ENCODE measurements around the gene TTLL9. TPM values are rescaled to one million over a fixed set of nuclear protein-coding genes. Genes with fewer than 3 reads are reported as not detected.

Gene TTLL9
- total and polyA plus RNA-seq, 2 of the 13 experiments (the other 11 are each of a cell fraction or from before 2014, with no cell fraction given) = not detected

DNA sequence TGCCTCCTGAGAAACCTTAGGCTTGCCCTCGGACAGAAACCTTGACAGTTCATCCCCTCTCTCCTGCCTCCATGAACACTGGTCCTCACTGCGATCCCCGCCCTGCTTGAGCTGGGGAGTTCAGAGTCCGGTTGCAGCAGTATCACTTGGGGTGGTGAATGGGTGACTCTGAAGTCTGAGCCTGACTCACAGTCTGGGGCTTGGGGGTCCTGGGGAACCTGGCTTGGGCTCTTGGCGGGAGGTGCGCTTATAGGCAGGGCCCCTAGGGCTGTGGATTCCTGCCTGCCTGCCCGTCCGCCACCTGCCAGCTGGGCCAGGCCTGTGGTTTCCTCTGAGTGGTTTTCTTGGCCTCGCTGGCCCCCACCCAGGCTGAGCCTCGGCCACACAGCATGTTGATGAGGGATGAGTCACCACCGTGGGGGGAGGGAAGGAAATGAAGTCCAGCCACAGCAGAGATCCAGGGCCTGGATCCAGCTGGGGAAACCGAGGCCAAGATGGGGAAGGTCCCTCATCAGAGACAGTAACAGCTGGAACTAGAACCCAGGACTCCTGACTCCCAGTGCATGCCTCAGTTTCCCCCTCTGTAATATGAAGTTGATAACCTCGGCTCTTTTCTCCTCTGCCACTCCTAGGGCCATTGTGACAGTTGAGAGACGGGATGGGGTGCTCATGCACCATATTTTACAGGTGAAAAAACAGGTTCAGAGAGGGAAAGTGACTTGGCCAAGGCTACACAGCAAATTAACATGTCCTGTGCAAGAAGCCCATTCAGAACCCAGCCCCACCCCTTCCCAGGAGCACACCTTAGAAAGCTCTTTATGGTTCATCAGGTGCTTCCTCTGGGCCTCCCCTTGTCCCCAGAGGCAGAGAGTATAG lies 34.2 kb upstream of the TTLL9 start (continued):
- TF ChIP-seq, protein P1, sequence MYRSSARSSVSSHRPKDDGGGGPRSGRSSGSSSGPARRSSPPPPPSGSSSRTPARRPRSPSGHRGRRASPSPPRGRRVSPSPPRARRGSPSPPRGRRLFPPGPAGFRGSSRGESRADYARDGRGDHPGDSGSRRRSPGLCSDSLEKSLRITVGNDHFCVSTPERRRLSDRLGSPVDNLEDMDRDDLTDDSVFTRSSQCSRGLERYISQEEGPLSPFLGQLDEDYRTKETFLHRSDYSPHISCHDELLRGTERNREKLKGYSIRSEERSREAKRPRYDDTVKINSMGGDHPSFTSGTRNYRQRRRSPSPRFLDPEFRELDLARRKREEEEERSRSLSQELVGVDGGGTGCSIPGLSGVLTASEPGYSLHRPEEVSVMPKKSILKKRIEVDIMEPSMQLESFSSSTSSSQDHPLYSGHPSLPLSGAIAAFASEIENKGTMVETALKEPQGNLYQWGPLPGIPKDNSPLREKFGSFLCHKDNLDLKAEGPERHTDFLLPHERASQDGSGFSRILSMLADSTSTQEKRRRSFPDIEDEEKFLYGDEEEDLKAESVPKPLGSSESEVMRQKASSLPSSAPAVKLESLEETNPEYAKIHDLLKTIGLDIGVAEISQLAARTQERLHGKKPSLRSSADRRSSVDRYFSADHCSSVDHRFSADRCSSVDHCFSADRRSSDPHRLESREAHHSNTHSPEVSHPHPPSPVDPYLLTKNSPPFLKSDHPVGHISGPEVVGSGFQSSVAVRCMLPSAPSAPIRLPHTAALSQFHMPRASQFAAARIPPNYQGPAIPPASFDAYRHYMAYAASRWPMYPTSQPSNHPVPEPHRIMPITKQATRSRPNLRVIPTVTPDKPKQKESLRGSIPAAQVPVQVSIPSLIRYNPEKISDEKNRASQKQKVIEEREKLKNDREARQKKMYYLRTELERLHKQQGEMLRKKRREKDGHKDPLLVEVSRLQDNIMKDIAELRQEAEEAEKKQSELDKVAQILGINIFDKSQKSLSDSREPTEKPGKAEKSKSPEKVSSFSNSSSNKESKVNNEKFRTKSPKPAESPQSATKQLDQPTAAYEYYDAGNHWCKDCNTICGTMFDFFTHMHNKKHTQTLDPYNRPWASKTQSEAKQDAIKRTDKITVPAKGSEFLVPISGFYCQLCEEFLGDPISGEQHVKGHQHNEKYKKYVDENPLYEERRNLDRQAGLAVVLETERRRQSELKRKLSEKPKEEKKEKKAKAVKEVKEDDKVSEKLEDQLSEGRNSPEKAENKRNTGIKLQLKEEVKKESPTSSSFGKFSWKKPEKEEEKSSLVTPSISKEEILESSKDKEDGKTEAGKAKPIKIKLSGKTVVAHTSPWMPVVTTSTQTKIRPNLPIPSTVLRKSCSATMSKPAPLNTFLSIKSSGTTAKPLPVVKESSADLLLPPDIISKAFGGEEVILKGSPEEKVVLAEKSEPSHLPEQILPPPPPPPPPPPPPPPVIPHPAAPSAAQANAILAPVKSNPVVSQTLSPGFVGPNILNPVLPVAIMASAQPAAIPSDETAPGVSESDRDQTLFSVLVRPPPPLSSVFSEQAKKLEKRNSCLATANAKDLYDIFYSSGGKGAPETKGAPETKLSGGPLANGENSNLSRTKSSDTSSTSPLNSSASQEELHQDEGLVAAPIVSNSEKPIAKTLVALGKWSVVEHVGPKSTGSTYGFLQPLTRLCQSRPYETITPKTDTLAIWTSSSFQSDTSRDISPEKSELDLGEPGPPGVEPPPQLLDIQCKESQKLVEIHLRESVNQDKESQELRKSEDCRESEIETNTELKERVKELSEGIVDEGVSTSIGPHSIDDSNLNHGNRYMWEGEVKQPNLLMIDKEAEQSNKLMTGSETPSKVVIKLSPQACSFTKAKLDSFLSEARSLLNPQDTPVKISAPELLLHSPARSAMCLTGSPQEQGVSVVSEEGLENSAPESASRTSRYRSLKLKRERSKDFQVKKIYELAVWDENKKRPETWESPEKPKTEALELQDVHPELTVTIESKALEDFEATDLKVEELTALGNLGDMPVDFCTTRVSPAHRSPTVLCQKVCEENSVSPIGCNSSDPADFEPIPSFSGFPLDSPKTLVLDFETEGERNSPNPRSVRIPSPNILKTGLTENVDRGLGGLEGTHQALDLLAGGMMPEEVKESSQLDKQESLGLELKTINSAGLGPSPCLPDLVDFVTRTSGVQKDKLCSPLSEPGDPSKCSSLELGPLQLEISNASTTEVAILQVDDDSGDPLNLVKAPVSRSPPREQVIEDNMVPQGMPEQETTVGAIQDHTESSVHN (CRISPR knock-in tag; IDR thresholded peaks at IDR 0.05) = no peak
- TF ChIP-seq ASH2L (IDR thresholded peaks at IDR 0.05; ENCODE audit: insufficient read length, low read depth, low read length) (peak; percentile 55), ESRRA (CRISPR knock-in tag; IDR thresholded peaks at IDR 0.05; ENCODE audit: low read depth) (no peak), DPF2 (CRISPR knock-in tag; IDR thresholded peaks at IDR 0.05; ENCODE audit: borderline replicate concordance, low read depth) (peak; percentile 69), BRD4 (CRISPR knock-in tag; IDR thresholded peaks at IDR 0.05) (no peak), PHB2 (IDR thresholded peaks at IDR 0.05; ENCODE audit: partially characterized antibody) (no peak), ZNF607 (CRISPR knock-in tag; IDR thresholded peaks at IDR 0.05; ENCODE audit: borderline replicate concordance) (no peak; the same call in 1 of the 2 replicates), ZNF331 (CRISPR knock-in tag; IDR thresholded peaks at IDR 0.05) (0 out of 2 replicates have a peak, but pooled peaks have one; percentile 43), POLR2G (IDR thresholded peaks at IDR 0.05; ENCODE audit: low read depth, low read length) (no peak), SNAPC2 (CRISPR knock-in tag; IDR thresholded peaks at IDR 0.05) (no peak), ZNF703 (CRISPR knock-in tag; IDR thresholded peaks at IDR 0.05; ENCODE audit: borderline replicate concordance) (no peak), ZNF746 (CRISPR knock-in tag; IDR thresholded peaks at IDR 0.05) (no peak), SUZ12 (IDR thresholded peaks at IDR 0.05; ENCODE audit: low read depth, low read length) (no peak), ZNF335 (CRISPR knock-in tag; IDR thresholded peaks at IDR 0.05) (no peak), ZNF558 (CRISPR knock-in tag; IDR thresholded peaks at IDR 0.05; ENCODE audit: borderline replicate concordance) (no peak), NCOA5 (CRISPR knock-in tag; IDR thresholded peaks at IDR 0.05) (no peak), POGZ (CRISPR knock-in tag; IDR thresholded peaks at IDR 0.05) (0 out of 2 replicates have a peak, but pooled peaks have one; percentile 16)
- TF ChIP-seq, protein P2, sequence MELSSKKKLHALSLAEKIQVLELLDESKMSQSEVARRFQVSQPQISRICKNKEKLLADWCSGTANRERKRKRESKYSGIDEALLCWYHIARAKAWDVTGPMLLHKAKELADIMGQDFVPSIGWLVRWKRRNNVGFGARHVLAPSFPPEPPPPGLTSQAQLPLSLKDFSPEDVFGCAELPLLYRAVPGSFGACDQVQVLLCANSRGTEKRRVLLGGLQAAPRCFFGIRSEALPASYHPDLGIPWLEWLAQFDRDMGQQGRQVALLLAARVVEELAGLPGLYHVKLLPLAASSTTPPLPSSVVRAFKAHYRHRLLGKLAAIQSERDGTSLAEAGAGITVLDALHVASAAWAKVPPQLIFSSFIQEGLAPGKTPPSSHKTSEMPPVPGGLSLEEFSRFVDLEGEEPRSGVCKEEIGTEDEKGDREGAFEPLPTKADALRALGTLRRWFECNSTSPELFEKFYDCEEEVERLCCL (CRISPR knock-in tag; IDR thresholded peaks at IDR 0.05; ENCODE audit: borderline replicate concordance) = no peak
- TF ChIP-seq, protein P3, sequence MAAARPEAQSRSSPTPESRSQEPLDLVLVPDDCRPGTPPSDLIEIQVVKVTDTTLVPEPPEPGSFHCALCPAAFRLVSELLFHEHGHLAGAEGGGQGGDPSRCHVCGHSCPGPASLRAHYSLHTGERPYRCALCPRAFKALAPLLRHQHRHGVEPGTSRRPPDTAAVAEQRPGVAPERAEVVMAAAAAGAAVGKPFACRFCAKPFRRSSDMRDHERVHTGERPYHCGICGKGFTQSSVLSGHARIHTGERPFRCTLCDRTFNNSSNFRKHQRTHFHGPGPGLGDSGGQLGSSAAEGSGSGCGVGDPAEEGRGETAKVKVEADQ (CRISPR knock-in tag; IDR thresholded peaks at IDR 0.05; ENCODE audit: borderline replicate concordance) = no peak

Data from HepG2 (cell line).